HFFc6 (cell line): ENCODE measurements around the gene ATP2B2. TPM values are rescaled to one million over a fixed set of nuclear protein-coding genes. Genes with fewer than 3 reads are reported as not detected.

Experiments
- DNase-seq: peaks from one replicate; pipeline ENCODE4 v3.0.0-alpha.2; 2018
- H3K27ac Mint-ChIP-seq: 2 replicates; pipeline ENCODE4 v1.8.0; 2020; ENCODE audit warnings: mild to moderate bottlenecking, mixed read lengths
- H3K27me3 Mint-ChIP-seq: 2 replicates; pipeline ENCODE4 v1.8.0; 2021; ENCODE audit warnings: mild to moderate bottlenecking, moderate library complexity, mixed read lengths; ENCODE audit not compliant: insufficient read depth
- H3K36me3 Mint-ChIP-seq: 2 replicates; pipeline ENCODE4 v1.8.0; 2021; ENCODE audit warnings: low read depth, mixed read lengths
- H3K4me1 Mint-ChIP-seq: 2 replicates; pipeline ENCODE4 v1.8.0; 2020; ENCODE audit warnings: low read depth, mixed read lengths
- H3K4me3 Mint-ChIP-seq: 2 replicates; pipeline ENCODE4 v1.8.0; 2020; ENCODE audit warnings: mild to moderate bottlenecking, moderate library complexity, mixed read lengths
- H3K9me3 Mint-ChIP-seq: 2 replicates; pipeline ENCODE4 v1.8.0; 2020; ENCODE audit warnings: mild to moderate bottlenecking, mixed read lengths
- CTCF ChIP-seq: fragments of 200-600 bp; sonication (generic); IDR thresholded peaks from 2 replicates; pipeline ENCODE4 v1.5.0; 2021; ENCODE audit warnings: antibody characterized with exemption, mild to moderate bottlenecking
- total RNA-seq, 6 experiments: library from RNA; stranded (reverse); fragmentation: NEBNext Ultra II Directional; extraction: Animal tissue kit (Norgen Biotek cat#: 25700); gene quantifications; 2 replicates in 1 of 6; 3 replicates in 5 of 6; pipeline ENCODE4 v1.2.3, GENCODE V29; 2021

ATP2B2 gene
- total RNA-seq, 6 experiments from 2014 or later: not detected

- no peak for DNase-seq
- TF ChIP-seq CTCF: no peak
- Mint-ChIP-seq H3K4me1 (no peaks in the 10 kb centered on the region), H3K27ac (no peak overlapping the region), H3K27me3 (peaks cover 50% of the 10 kb centered on the region), H3K4me3 (no peak overlapping the region), H3K9me3 (no peaks in the 10 kb centered on the region), H3K36me3 (no peaks in the 10 kb centered on the region)
Measured at GRCh38 chr3:10468613-10469354, 36.6 kb downstream of the ATP2B2 start.

- Mint-ChIP-seq H3K27ac (no peak overlapping the region), H3K36me3 (no peaks in the 10 kb centered on the region), H3K4me3 (no peak overlapping the region), H3K9me3 (no peaks in the 10 kb centered on the region), H3K27me3 (peaks cover 44% of the 10 kb centered on the region), H3K4me1 (no peaks in the 10 kb centered on the region)
- no peak for TF ChIP-seq CTCF
- no peak for DNase-seq
Measured at GRCh38 chr3:10467904-10468612, 37.3 kb downstream of the ATP2B2 start.

- TF ChIP-seq CTCF: no peak
- Mint-ChIP-seq H3K9me3 (no peaks in the 10 kb centered on the region), H3K36me3 (no peaks in the 10 kb centered on the region), H3K4me3 (no peak overlapping the region), H3K27ac (no peak overlapping the region), H3K4me1 (no peaks in the 10 kb centered on the region), H3K27me3 (peaks cover 37% of the 10 kb centered on the region)
- no peak for DNase-seq
Measured at GRCh38 chr3:10467204-10467603, 38.2 kb downstream of the ATP2B2 start.

GRCh38 chr3:10466186-10466585 is 39.2 kb downstream of the ATP2B2 start:
- Mint-ChIP-seq H3K36me3 (no peaks in the 10 kb centered on the region), H3K27ac (no peak overlapping the region), H3K4me3 (no peak overlapping the region), H3K9me3 (no peaks in the 10 kb centered on the region), H3K4me1 (no peaks in the 10 kb centered on the region), H3K27me3 (peaks cover 38% of the 10 kb centered on the region)
- no peak for DNase-seq
- no peak for TF ChIP-seq CTCF

GRCh38 chr3:10465161-10465560 is 40.2 kb downstream of the ATP2B2 start:
- Mint-ChIP-seq H3K36me3 (no peaks in the 10 kb centered on the region), H3K27me3 (peaks cover 34% of the 10 kb centered on the region), H3K4me1 (no peaks in the 10 kb centered on the region), H3K4me3 (no peak overlapping the region), H3K9me3 (no peaks in the 10 kb centered on the region), H3K27ac (no peak overlapping the region)
- TF ChIP-seq CTCF: no peak
- DNase-seq: no peak
